Measurements from ENCODE around the gene FGF22. TPM values are rescaled to one million over a fixed set of nuclear protein-coding genes. Genes with fewer than 3 reads are reported as not detected.
"Not testable (repeated sequence)": the region's sequence is repeated elsewhere in the genome, so short reads cannot be mapped to it uniquely, and the experiment has no call there.

The FGF22 gene
- total and polyA plus RNA-seq, 4 donors = 0.72 to 2.5 (median 1.7) TPM

DNA sequence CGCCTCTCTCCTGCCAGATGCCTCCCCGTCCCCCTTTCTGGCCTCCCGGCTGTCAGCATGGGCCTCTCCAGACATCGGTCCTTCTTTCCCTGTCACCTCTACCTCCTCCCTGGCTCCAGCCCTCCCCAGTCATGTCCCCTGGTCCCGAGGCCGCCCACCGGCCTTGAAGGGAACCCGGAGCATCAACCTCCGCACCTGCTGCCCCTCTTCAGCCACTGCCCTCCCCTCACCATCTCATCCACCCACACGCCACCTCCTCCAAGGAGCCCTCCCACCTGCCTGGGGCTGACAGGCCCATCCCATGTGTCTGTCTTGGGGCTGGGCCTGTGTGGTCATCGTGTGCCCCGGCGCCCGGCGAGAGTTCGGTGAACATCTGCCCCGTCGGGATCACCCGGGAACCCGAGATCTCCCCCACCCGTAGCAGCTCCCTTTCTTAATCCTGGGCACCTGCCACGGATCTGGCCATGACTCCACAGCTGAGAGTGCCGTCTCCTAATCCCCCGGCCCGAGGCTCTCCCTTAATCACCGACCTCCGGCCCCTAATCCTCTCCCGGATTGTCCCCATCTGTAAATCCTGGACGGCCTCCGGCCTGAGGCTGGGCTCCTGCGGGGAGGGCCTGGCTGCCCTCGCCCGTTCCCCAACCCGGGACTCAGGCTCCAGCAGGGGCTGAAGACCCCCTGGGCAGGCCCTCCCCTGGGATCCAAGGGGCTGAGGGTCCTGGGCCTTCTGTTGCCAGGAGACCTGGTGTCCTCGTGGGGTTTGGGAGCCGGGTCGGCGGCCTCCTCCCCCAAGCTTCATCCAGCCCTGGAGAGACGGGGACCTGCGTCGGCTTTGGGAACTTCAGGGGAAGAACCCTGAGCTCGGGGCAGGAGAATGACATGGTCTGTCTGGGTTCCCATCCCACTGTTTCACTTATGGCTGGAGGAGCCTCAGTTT lies 44.1 kb upstream of the FGF22 start:
- 79% methylated on average over 42 of the region's 42 CpGs for WGBS (ENCODE audit: insufficient coverage)

DNA sequence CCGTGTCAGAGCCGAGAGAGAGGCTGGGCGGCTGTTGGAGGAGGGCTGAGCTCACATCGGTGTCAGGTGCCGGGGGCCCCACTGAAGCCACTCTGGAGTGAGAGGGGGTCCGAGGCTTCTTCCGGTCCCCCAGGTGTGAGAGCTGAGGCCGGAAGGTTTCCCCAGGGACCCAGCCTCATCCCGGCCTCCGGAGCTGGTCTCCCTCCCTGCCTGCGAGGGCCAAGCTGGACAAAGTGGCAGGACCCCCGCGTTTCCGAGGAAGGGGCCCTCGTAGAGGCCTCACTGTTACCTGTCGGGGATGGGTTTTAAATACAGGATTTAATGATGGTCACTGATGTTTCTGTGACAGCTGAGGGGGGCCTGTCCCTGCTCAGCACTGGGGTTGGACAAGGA lies 43.4 kb upstream of the FGF22 start:
- no peak overlapping the region for H3K4me3 ChIP-seq (ENCODE audit: low read depth, low read length)
- H3K9me3 ChIP-seq (ENCODE audit: control insufficient read depth, insufficient read depth, low read length) = no peaks in the 10 kb centered on the region
- no peak for DNase-seq (ENCODE audit: low read depth in 4 of 6, low spot score in 6 of 6)
- H3K27me3 ChIP-seq (ENCODE audit: control insufficient read depth, insufficient read depth, low read length) = peaks cover 8% of the 10 kb centered on the region
- 86% methylated on average over 13 of the region's 16 CpGs for WGBS (ENCODE audit: insufficient coverage)
- H3K36me3 ChIP-seq (ENCODE audit: control insufficient read depth, insufficient read depth, low read length) = peaks cover 21% of the 10 kb centered on the region
- no peak overlapping the region for H3K27ac ChIP-seq (ENCODE audit: low read depth, low read length)
- peaks cover 11% of the 10 kb centered on the region for H3K4me1 ChIP-seq (ENCODE audit: control insufficient read depth, insufficient read depth, low read length)

More for the DNA sequence above, 44.1 kb upstream of the FGF22 start:
- no peak overlapping the region for H3K4me3 ChIP-seq (ENCODE audit: low read depth, low read length)
- H3K9me3 ChIP-seq (ENCODE audit: control insufficient read depth, insufficient read depth, low read length) = no peaks in the 10 kb centered on the region
- H3K27me3 ChIP-seq (ENCODE audit: control insufficient read depth, insufficient read depth, low read length) = peaks cover 14% of the 10 kb centered on the region
- no peak overlapping the region for H3K27ac ChIP-seq (ENCODE audit: low read depth, low read length)
- peaks cover 17% of the 10 kb centered on the region for H3K4me1 ChIP-seq (ENCODE audit: control insufficient read depth, insufficient read depth, low read length)
- H3K36me3 ChIP-seq (ENCODE audit: control insufficient read depth, insufficient read depth, low read length) = peaks cover 21% of the 10 kb centered on the region
- no peak for DNase-seq (ENCODE audit: low read depth in 4 of 6, low spot score in 6 of 6)

DNA sequence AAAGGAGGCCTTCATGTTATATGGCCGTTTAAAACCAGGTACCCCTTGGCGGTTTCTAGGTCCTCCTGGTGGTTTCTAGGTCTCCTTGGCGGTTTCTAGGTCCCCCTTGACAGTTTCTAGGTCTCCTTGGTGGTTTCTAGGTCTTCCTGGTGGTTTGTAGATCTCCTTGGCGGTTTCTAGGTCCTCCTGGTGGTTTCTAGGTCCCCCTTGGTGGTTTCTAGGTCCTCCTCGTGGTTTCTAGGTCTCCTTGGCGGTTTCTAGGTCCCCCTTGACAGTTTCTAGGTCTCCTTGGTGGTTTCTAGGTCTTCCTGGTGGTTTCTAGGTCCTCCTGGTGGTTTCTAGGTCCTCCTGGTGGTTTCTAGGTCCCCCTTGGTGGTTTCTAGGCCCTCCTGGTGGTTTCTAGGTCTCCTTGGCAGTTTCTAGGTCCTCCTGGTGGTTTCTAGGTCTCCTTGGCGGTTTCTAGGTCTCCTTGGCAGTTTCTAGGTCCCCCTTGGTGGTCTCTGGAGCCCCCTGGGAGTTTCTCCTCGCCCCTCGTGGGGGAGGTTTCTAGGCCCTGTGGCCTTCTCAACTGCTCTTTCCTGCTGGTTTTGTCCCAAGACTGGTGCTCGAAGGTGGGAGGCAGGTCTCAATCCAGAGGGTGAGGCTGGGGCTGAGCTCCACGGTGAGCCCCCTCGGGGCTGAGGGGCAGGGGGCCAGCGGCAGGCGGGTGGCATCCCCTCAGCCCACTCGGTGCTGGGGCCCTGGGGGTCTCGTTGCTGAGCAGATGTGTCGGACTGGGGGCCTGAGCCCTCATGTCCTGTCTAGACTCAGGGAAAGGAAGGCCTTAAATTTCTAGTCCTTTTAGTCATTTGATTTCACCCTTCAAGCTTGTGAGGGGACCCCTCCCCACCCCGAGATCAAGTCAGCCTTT lies 42.0 kb upstream of the FGF22 start:
- no peak for DNase-seq (ENCODE audit: low read depth in 4 of 6, low spot score in 6 of 6)
- no peaks in the 10 kb centered on the region for H3K4me1 ChIP-seq (ENCODE audit: control insufficient read depth, insufficient read depth, low read length)
- no peaks in the 10 kb centered on the region for H3K9me3 ChIP-seq (ENCODE audit: control insufficient read depth, insufficient read depth, low read length)
- H3K36me3 ChIP-seq (ENCODE audit: control insufficient read depth, insufficient read depth, low read length) = peaks cover 11% of the 10 kb centered on the region
- 77% methylated on average over 12 of the region's 18 CpGs for WGBS (ENCODE audit: insufficient coverage)
- no peaks in the 10 kb centered on the region for H3K27me3 ChIP-seq (ENCODE audit: control insufficient read depth, insufficient read depth, low read length)
- no peak overlapping the region for H3K27ac ChIP-seq (ENCODE audit: low read depth, low read length)
- H3K4me3 ChIP-seq (ENCODE audit: low read depth, low read length) = no peak overlapping the region

DNA sequence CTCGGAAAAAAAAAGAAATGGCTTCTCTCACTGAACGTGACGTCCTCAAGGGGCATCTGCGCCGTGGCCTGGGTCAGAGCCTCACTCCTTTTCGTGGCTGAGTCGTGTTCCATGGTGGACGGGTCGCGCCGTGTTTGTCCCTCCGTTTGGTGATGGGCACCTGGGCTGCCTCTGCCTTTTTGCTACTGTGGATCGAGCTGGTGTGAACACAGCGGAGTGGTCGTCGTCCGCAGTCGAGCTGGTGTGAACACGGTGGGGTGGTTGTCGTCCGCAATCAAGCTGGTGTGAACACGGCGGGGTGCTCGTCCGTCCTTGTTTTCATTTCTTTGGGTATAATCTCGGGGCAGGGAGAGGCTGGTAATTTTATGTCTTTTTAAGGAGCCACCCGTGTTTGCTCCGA lies 38.4 kb upstream of the FGF22 start:
- no peak for DNase-seq (ENCODE audit: low read depth in 4 of 6, low spot score in 6 of 6)
- Histone ChIP-seq H3K9me3 (ENCODE audit: control insufficient read depth, insufficient read depth, low read length) (no peaks in the 10 kb centered on the region), H3K27ac (ENCODE audit: low read depth, low read length) (no peak overlapping the region), H3K36me3 (ENCODE audit: control insufficient read depth, insufficient read depth, low read length) (peaks cover 3% of the 10 kb centered on the region), H3K4me1 (ENCODE audit: control insufficient read depth, insufficient read depth, low read length) (no peaks in the 10 kb centered on the region), H3K4me3 (ENCODE audit: low read depth, low read length) (no peak overlapping the region), H3K27me3 (ENCODE audit: control insufficient read depth, insufficient read depth, low read length) (no peaks in the 10 kb centered on the region)
- WGBS (ENCODE audit: insufficient coverage) = 91% methylated on average over 24 of the region's 28 CpGs

DNA sequence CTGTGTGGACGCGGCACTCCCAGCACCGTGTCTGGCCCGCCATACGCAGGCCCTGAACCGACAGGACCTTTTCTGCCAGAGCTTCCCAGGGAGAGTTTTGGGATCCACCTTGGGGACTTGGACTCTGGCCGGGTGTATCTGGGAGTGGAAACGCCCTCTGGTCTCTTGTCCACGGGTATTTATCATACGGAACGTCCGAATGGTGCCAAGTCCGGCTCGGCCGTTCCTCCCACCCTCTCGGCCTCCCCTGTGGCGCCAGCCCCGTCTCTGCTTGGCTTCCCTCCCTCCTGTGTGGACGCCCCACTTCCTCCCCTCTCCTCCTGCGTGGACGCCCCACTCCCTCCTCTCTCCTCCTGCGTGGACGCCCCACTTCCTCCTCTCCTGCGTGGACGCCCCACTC lies 37.9 kb upstream of the FGF22 start:
- Histone ChIP-seq H3K27ac (ENCODE audit: low read depth, low read length) (no peak overlapping the region), H3K4me1 (ENCODE audit: control insufficient read depth, insufficient read depth, low read length) (no peaks in the 10 kb centered on the region), H3K36me3 (ENCODE audit: control insufficient read depth, insufficient read depth, low read length) (peaks cover 3% of the 10 kb centered on the region), H3K4me3 (ENCODE audit: low read depth, low read length) (no peak overlapping the region), H3K27me3 (ENCODE audit: control insufficient read depth, insufficient read depth, low read length) (no peaks in the 10 kb centered on the region), H3K9me3 (ENCODE audit: control insufficient read depth, insufficient read depth, low read length) (no peaks in the 10 kb centered on the region)
- 88% methylated on average over 18 of the region's 25 CpGs for WGBS (ENCODE audit: insufficient coverage)
- no peak for DNase-seq (ENCODE audit: low read depth in 4 of 6, low spot score in 6 of 6)

DNA sequence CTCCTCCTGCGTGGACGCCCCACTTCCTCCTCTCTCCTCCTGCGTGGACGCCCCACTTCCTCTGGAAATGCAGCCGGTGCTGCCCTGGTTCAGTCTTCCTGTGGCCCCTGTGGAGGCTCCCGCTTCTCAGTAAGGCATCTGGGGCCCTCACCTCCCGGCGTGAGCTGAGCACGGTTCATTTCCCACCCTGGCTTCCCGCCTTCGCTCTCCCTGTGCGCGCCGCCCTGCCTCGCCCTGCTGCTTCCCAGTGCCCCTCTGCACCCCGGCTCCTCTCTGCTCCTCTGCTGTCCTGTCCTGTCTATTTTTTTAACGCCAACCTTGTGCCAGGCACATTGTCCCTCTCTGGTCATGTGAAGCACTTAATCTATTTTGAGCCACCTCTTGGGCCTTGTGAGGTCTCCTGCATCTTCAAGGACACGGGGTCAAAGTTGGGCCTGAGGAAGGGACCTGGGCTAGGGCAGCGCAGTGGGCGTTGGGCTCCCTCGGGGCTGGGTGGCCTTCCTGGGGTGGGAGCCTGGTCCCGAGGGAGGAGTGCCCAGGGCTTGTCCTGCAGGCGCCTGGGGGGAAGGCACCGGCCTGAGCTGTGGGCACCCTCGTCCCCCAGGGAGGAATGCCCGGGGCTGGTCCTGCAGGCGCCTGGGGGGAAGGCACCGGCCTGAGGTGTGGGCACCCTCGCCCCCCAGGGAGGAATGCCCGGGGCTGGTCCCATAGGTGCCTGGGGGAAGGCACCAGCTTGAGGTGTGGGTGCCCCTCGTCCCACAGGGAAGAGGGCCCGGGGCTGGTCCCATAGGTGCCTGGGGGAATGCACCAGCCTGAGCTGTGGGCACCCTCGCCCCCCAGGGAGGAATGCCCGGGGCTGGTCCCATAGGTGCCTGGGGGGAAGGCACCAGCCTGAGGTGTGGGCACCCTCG lies 37.0 kb upstream of the FGF22 start:
- Histone ChIP-seq H3K4me3 (ENCODE audit: low read depth, low read length) (no peak overlapping the region), H3K4me1 (ENCODE audit: control insufficient read depth, insufficient read depth, low read length) (no peaks in the 10 kb centered on the region), H3K9me3 (ENCODE audit: control insufficient read depth, insufficient read depth, low read length) (no peaks in the 10 kb centered on the region), H3K36me3 (ENCODE audit: control insufficient read depth, insufficient read depth, low read length) (peaks cover 11% of the 10 kb centered on the region), H3K27me3 (ENCODE audit: control insufficient read depth, insufficient read depth, low read length) (no peaks in the 10 kb centered on the region), H3K27ac (ENCODE audit: low read depth, low read length) (no peak overlapping the region)
- WGBS (ENCODE audit: insufficient coverage) = 86% methylated on average over 35 of the region's 35 CpGs
- no peak for DNase-seq (ENCODE audit: low read depth in 4 of 6, low spot score in 6 of 6)

DNA sequence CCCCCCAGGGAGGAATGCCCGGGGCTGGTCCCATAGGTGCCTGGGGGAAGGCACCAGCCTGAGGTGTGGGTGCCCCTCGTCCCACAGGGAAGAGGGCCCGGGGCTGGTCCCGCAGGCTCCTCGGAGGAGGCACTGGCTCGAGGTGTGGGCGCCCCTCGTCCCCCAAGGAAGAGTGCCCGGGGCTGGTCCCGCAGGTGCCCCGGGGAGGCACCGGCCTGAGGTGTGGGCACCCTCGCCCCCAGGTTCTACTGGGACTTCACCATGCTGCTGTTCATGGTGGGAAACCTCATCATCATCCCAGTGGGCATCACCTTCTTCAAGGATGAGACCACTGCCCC lies 36.4 kb upstream of the FGF22 start:
- DNase-seq (ENCODE audit: low read depth in 4 of 6, low spot score in 6 of 6); H3K27ac ChIP-seq (ENCODE audit: low read depth, low read length); H3K4me1 ChIP-seq (ENCODE audit: control insufficient read depth, insufficient read depth, low read length); H3K27me3 ChIP-seq (ENCODE audit: control insufficient read depth, insufficient read depth, low read length); H3K9me3 ChIP-seq (ENCODE audit: control insufficient read depth, insufficient read depth, low read length); H3K4me3 ChIP-seq (ENCODE audit: low read depth, low read length): not testable (repeated sequence)
- H3K36me3 ChIP-seq (ENCODE audit: control insufficient read depth, insufficient read depth, low read length) = peaks cover 17% of the 10 kb centered on the region
- 93% methylated on average over 13 of the region's 13 CpGs for WGBS (ENCODE audit: insufficient coverage)

DNA sequence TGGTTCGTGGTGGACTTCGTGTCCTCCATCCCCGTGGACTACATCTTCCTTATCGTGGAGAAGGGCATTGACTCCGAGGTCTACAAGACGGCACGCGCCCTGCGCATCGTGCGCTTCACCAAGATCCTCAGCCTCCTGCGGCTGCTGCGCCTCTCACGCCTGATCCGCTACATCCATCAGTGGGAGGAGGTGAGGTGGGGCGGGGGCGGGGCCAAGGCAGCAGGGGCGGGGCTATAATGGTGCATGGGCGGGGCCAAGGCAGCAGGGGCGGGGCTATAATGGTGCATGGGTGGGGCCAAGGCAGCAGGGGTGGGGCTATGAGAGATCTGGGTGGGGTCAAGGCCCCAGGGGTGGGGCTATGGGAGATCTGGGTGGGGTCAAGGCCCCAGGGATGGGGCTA lies 35.9 kb upstream of the FGF22 start:
- not testable (repeated sequence) for H3K27ac ChIP-seq (ENCODE audit: low read depth, low read length); H3K4me3 ChIP-seq (ENCODE audit: low read depth, low read length); DNase-seq (ENCODE audit: low read depth in 4 of 6, low spot score in 6 of 6); H3K27me3 ChIP-seq (ENCODE audit: control insufficient read depth, insufficient read depth, low read length); H3K9me3 ChIP-seq (ENCODE audit: control insufficient read depth, insufficient read depth, low read length); H3K4me1 ChIP-seq (ENCODE audit: control insufficient read depth, insufficient read depth, low read length)
- WGBS (ENCODE audit: insufficient coverage) = 99% methylated on average over 9 of the region's 20 CpGs
- H3K36me3 ChIP-seq (ENCODE audit: control insufficient read depth, insufficient read depth, low read length) = peaks cover 22% of the 10 kb centered on the region

DNA sequence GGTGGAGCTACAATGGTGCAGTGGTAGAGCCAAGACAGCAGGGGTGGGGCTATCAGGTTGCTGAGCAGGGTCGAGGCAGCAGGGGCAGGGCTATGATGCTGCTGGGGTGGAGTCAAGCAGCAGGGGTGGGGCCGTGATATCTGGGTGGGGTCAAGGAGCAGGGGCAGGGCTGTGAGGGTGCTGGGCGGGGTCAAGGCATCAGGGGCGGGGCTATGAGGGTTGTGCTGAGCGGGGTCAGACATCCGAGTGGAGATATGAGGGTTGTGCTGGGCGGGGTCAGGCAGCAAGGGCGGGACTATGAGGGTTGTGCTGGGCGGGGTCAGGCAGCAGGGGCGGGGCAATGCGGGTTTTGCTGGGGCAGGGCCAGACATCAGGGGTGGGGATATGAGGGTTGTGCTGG lies 35.3 kb upstream of the FGF22 start:
- no peak overlapping the region for H3K27ac ChIP-seq (ENCODE audit: low read depth, low read length)
- H3K9me3 ChIP-seq (ENCODE audit: control insufficient read depth, insufficient read depth, low read length) = no peaks in the 10 kb centered on the region
- H3K27me3 ChIP-seq (ENCODE audit: control insufficient read depth, insufficient read depth, low read length) = no peaks in the 10 kb centered on the region
- WGBS (ENCODE audit: insufficient coverage) = 88% methylated on average over 10 of the region's 11 CpGs
- H3K4me1 ChIP-seq (ENCODE audit: control insufficient read depth, insufficient read depth, low read length) = peaks cover 9% of the 10 kb centered on the region
- H3K36me3 ChIP-seq (ENCODE audit: control insufficient read depth, insufficient read depth, low read length) = peaks cover 27% of the 10 kb centered on the region
- H3K4me3 ChIP-seq (ENCODE audit: low read depth, low read length) = no peak overlapping the region
- DNase-seq (ENCODE audit: low read depth in 4 of 6, low spot score in 6 of 6) = no peak
